GM23248 (cell line): Measurements from ENCODE around the gene UBR3. TPM values are rescaled to one million over a fixed set of nuclear protein-coding genes. Genes with fewer than 3 reads are reported as not detected.

Experiments
- DNase-seq: peaks from one replicate; pipeline ENCODE4 v3.0.0-alpha.2; 2015
- H2AFZ ChIP-seq: fragments of 200-600 bp; sonication (generic); 2 replicates; pipeline ENCODE4 v1.6.1; 2016; ENCODE audit warnings: antibody characterized with exemption
- H3F3A ChIP-seq: fragments of 200-600 bp; sonication (generic); 2 replicates; pipeline ENCODE4 v1.6.1; 2016; ENCODE audit warnings: mild to moderate bottlenecking, antibody characterized with exemption, mixed run types; ENCODE audit not compliant: insufficient read depth
- H3K27ac ChIP-seq: fragments of 200-600 bp; sonication (generic); 2 replicates; pipeline ENCODE4 v1.5.1; 2016; ENCODE audit warnings: mild to moderate bottlenecking
- H3K27me3 ChIP-seq: fragments of 200-600 bp; sonication (generic); replicated peaks from 2 replicates; pipeline ENCODE4 v1.6.1; 2016; ENCODE audit warnings: mild to moderate bottlenecking; ENCODE audit not compliant: insufficient read depth
- H3K36me3 ChIP-seq: fragments of 200-600 bp; sonication (generic); 2 replicates; pipeline ENCODE4 v1.6.1; 2016; ENCODE audit warnings: low read depth, mild to moderate bottlenecking
- H3K4me1 ChIP-seq: fragments of 200-600 bp; sonication (generic); 2 replicates; pipeline ENCODE4 v1.6.1; 2016; ENCODE audit warnings: mild to moderate bottlenecking; ENCODE audit not compliant: insufficient read depth
- H3K4me2 ChIP-seq: fragments of 200-600 bp; sonication (generic); one replicate; pipeline ENCODE4 v1.6.1; 2016; ENCODE audit warnings: mild to moderate bottlenecking; ENCODE audit not compliant: unreplicated experiment
- H3K4me3 ChIP-seq: fragments of 200-600 bp; sonication (generic); 2 replicates; pipeline ENCODE4 v1.5.1; 2016; ENCODE audit warnings: mild to moderate bottlenecking
- H3K79me2 ChIP-seq: fragments of 200-600 bp; sonication (generic); 2 replicates; pipeline ENCODE4 v1.6.1; 2016; ENCODE audit warnings: mild to moderate bottlenecking; ENCODE audit not compliant: insufficient read depth
- H3K9ac ChIP-seq: fragments of 200-600 bp; sonication (generic); 2 replicates; pipeline ENCODE4 v1.6.1; 2016; ENCODE audit warnings: mild to moderate bottlenecking
- H3K9me2 ChIP-seq: fragments of 200-600 bp; sonication (generic); 2 replicates; pipeline ENCODE4 v1.6.1; 2016; ENCODE audit warnings: mixed run types, mild to moderate bottlenecking, moderate library complexity; ENCODE audit not compliant: insufficient read depth
- H3K9me3 ChIP-seq: fragments of 200-600 bp; sonication (generic); one replicate; pipeline ENCODE4 v1.6.1; 2017; ENCODE audit warnings: low read depth
- H4K20me1 ChIP-seq: fragments of 200-600 bp; sonication (generic); 2 replicates; pipeline ENCODE4 v1.6.0; 2016; ENCODE audit not compliant: insufficient read depth
- EZH2 ChIP-seq: fragments of 200-600 bp; sonication (generic); IDR thresholded peaks from 2 replicates; pipeline ENCODE4 v1.6.1; 2018; ENCODE audit warnings: antibody characterized with exemption, mild to moderate bottlenecking; ENCODE audit not compliant: insufficient read depth, poor library complexity, severe bottlenecking
- EZH2phosphoT487 ChIP-seq: fragments of 200-600 bp; sonication (generic); IDR thresholded peaks from 2 replicates; pipeline ENCODE4 v1.6.1; 2018; ENCODE audit warnings: antibody characterized with exemption, moderate library complexity, mild to moderate bottlenecking, low read depth; ENCODE audit not compliant: insufficient read depth
- WGBS, 2 experiments: methylation state at CpG; one replicate each; pipeline ENCODE4 v1.1.6; 2015 to 2017; ENCODE audit warnings: low lambda C conversion rate in 2 of 2, low coverage in 1 of 2; ENCODE audit errors: missing lambda C conversion rate in 2 of 2; 5-methylcytosine and 5-hydroxymethylcytosine counted together
- in situ Hi-C: fragments of 300-500 bp; cut with MboI; formaldehyde crosslinking; loops from 2 replicates; pipeline ENCODE4 v1.15.0; 2020
- polyA plus RNA-seq: library from polyadenylated mRNA; unstranded; fragments of >200 nt; fragmentation: Nextera tagmentation; extraction: Ambion mirVana; gene quantifications from 2 replicates; pipeline ENCODE4 v1.2.1, GENCODE V29; 2016
- total RNA-seq: library from RNA; depleted of rRNA; stranded (reverse); fragments of >200 nt; shearing (Covaris generic); gene quantifications from 2 replicates; pipeline ENCODE4 v1.2.3, GENCODE V29; 2014

The UBR3 gene
- total and polyA plus RNA-seq, 2 experiments from 2014 or later: 8.9 to 22.4 TPM

DNA sequence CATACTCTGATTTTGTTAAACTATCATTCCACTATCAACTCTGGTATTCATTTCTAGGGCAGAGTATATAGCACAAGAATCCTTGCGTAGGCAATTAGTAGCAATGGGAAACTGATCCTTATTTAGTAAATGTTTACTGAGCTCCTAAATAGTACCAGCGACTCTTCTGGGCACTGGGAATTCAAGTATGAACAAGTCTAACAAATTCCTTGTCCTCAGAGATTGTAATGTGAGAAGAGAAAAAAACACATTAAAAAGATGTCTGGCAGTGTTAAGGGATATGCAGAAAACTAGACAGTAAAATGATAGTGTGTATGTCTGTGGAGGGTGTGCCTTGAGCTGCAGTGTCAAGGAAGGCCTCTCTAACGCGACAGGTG lies 3.3 kb upstream of the UBR3 start:
- H3F3A ChIP-seq: peaks cover 16% of the 10 kb centered on the region; the same call in 1 of the 2 replicates
- DNase-seq: no peak
- H3K4me2 ChIP-seq: peak overlapping the region; percentile 94
- H3K36me3 ChIP-seq: 0 out of 2 replicates have a peak, but pooled peaks cover 5% of the 10 kb centered on the region
- H3K4me1 ChIP-seq: peaks cover 37% of the 10 kb centered on the region
- no peaks in the 10 kb centered on the region for H3K27me3 ChIP-seq
- in situ Hi-C loops: no loop called here
- H3K9me3 ChIP-seq: no peaks in the 10 kb centered on the region
- peak overlapping the region; percentile 70 for H3K9ac ChIP-seq
- H3K4me3 ChIP-seq: peak overlapping the region; percentile 86
- H2AFZ ChIP-seq: peak overlapping the region; percentile 87
- peaks cover 59% of the 10 kb centered on the region for H3K79me2 ChIP-seq
- no peaks in the 10 kb centered on the region for H3K9me2 ChIP-seq
- no peaks in the 10 kb centered on the region for H4K20me1 ChIP-seq
- no peak for TF ChIP-seq EZH2
- TF ChIP-seq EZH2phosphoT487: no peak
- 13 to 17% methylated on average over 4 of the region's 4 CpGs for WGBS, 2 experiments
- no peak overlapping the region; the same call in 1 of the 2 replicates for H3K27ac ChIP-seq

DNA sequence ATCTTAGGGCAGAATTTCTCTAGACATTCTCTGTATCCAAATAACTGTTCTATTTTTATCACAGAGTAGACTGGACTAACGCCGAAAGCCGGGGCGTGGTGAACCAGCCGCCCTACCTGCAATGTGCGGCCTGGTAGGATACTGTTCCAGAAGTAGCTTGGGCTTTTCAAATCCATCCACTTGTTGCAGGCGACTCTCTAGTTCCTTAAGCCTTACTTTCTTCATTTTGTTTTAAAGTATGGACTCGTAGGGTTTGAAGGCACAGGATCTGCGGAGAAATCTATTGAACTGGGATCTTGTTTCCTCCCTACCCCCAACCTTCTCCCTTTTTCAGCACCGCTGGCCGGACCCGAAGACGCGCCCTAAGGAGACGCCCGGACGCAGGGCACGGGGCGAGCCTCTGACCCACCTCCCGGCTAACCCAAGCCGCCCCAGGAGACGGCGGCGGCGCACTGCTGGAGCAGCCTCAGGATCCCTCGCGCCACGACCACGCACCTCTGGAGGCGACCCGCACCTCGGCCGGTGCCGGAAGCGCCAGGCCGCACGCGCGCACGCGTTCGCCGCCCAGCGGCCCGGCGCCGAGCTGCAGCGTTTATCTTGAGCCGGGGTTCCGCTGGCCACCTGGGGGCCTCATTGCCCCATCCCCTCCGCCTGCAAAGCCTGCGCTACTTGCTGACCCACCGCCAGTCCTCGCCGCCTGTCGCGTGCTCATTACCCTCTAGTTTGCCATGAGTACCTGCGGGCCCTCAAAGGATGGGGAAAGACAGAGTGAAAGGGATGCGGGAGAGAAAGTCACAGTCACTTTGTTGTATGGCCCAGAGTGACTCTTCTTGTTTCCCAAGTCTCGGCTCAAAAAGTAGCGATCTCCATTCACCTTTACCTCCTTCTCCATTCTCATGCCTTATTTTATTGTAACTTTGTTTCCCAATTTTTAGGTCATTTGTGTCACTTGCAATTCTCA lies 2.6 kb upstream of the UBR3 start, which contains the start of gene METTL5:
Gene METTL5 (minus strand): TSS at position 533 of the 961 bp plus-strand sequence. CDS start 308 bp downstream, at position 225.
- DNase-seq: peak; percentile 88
- peak within 1 kb of the TSS; percentile 10; the same call in 1 of the 2 replicates for H3K27ac ChIP-seq
- H4K20me1 ChIP-seq: no peaks in the 10 kb centered on the region
- peak within 1 kb of the TSS; percentile 70 for H3K9ac ChIP-seq
- H3K9me2 ChIP-seq: no peaks in the 10 kb centered on the region
- H3K4me2 ChIP-seq: peak within 1 kb of the TSS; percentile 94
- 0 out of 2 replicates have a peak, but pooled peaks cover 5% of the 10 kb centered on the region for H3K36me3 ChIP-seq
- H3K4me1 ChIP-seq: peaks cover 37% of the 10 kb centered on the region
- 3 to 4% methylated on average over 57 to 61 of the region's 61 CpGs for WGBS, 2 experiments
- peak within 1 kb of the TSS; percentile 86 for H3K4me3 ChIP-seq
- in situ Hi-C loops: no loop called here
- peaks cover 10% of the 10 kb centered on the region; the same call in 1 of the 2 replicates for H3F3A ChIP-seq
- H2AFZ ChIP-seq: peak within 1 kb of the TSS; percentile 87
- no peak for TF ChIP-seq EZH2
- no peak for TF ChIP-seq EZH2phosphoT487
- H3K79me2 ChIP-seq: peaks cover 65% of the 10 kb centered on the region
- H3K27me3 ChIP-seq: no peaks in the 10 kb centered on the region
- no peaks in the 10 kb centered on the region for H3K9me3 ChIP-seq

GRCh38 chr2:169828141-169828811 lies 1.0 kb downstream of the UBR3 start:
- 0 to 2% methylated on average over 8 to 13 of the region's 13 CpGs for WGBS, 2 experiments
- peak; percentile 54 for DNase-seq
- TF ChIP-seq EZH2 (no peak), EZH2phosphoT487 (no peak)
- Histone ChIP-seq H3K4me2 (peak overlapping the region; percentile 86), H2AFZ (peak overlapping the region; percentile 78), H3K79me2 (peaks cover 75% of the 10 kb centered on the region), H3K9ac (peak overlapping the region; percentile 86), H3K4me3 (peak overlapping the region; percentile 93), H3F3A (no peaks in the 10 kb centered on the region), H3K27ac (peak overlapping the region; percentile 78), H3K9me3 (no peaks in the 10 kb centered on the region), H4K20me1 (no peaks in the 10 kb centered on the region), H3K36me3 (no peaks in the 10 kb centered on the region), H3K9me2 (no peaks in the 10 kb centered on the region), H3K4me1 (peaks cover 29% of the 10 kb centered on the region), H3K27me3 (no peaks in the 10 kb centered on the region)
- in situ Hi-C loops: no loop called here

- no peak for TF ChIP-seq EZH2phosphoT487
- Histone ChIP-seq H3K4me1 (peaks cover 14% of the 10 kb centered on the region), H3K27me3 (no peaks in the 10 kb centered on the region), H3K27ac (no peak overlapping the region), H3K36me3 (no peaks in the 10 kb centered on the region), H3K4me2 (no peak overlapping the region), H2AFZ (no peak overlapping the region), H3K4me3 (no peak overlapping the region), H3F3A (no peaks in the 10 kb centered on the region), H4K20me1 (no peaks in the 10 kb centered on the region; the same call in 1 of the 2 replicates), H3K9me3 (no peaks in the 10 kb centered on the region), H3K79me2 (peaks cover 99% of the 10 kb centered on the region), H3K9me2 (no peaks in the 10 kb centered on the region), H3K9ac (no peak overlapping the region)
- DNase-seq: no peak
- in situ Hi-C loops: no loop called here
- 97 to 100% methylated on average over 1 of the region's 1 CpG for WGBS, 2 experiments
Observed at GRCh38 chr2:169834401-169834800, 7.1 kb downstream of the UBR3 start.
